SW480 (cell line): Measurements from ENCODE around the gene CCDC91.

ENCODE experiments used
- DNase-seq: peaks from one replicate; pipeline ENCODE4 v3.0.0-alpha.2; 2016; ENCODE audit warnings: low spot score

CCDC91 gene

DNA sequence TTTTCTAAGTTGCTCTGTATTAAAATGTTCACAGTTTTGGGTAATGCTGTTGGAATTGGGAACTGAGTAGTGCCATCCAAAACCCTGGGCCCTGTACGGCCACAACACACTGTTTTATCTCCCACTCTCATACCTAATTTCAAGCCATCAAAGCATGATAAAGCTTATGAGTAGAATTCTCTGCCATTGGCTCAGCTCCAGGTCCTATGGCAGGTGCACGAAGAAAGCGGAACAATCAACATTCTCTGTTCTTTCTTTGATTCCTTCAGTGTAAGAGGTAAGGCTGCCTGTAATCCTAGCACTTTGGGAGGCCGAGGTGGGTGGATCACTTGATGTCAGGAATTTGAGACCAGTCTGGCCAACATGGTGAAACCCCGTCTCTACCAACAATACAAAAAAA, 394.9 kb downstream of the CCDC91 start:
- DNase-seq, result no peak

DNA sequence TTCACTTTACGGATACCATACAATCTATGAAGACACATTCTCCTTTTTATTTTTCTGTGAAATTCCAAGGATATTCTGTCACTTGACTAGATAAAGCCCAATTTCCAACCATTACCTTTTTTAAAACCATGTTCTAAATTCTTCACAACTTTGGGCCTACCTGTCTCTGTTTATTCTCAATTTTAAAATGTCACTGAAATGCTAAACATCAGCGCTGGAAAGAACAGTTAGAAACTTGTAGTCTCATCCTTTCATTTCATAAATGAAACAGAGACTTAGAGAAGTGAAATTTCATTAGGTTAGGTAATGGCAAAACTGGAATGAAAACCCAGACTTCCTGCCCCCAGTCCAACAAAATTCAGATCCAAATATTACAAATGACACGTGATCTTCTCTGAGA, 396.2 kb downstream of the CCDC91 start:
- no peak for DNase-seq

DNA sequence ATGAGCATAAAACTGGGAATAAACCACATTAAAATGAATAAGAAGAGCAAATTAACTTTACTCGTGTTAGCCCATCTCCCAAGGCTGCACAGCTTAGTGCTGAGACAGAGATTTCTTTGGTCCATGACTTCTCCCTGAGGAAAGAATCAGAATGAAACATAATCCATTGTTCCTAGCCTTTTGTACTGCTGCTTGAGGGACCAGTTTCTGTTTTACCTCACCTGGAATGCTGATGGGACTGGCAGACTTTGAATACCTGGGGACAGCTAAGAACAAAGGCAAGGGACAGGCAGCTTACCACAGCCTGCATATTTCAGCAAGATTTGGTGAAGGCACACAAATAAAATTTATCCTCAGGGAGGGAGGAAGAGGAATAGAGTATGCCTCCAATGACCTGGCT, 401.6 kb downstream of the CCDC91 start:
- DNase-seq, result no peak
